Measurements from ENCODE around the gene HSD3B1.

- TF ChIP-seq, protein P1, sequence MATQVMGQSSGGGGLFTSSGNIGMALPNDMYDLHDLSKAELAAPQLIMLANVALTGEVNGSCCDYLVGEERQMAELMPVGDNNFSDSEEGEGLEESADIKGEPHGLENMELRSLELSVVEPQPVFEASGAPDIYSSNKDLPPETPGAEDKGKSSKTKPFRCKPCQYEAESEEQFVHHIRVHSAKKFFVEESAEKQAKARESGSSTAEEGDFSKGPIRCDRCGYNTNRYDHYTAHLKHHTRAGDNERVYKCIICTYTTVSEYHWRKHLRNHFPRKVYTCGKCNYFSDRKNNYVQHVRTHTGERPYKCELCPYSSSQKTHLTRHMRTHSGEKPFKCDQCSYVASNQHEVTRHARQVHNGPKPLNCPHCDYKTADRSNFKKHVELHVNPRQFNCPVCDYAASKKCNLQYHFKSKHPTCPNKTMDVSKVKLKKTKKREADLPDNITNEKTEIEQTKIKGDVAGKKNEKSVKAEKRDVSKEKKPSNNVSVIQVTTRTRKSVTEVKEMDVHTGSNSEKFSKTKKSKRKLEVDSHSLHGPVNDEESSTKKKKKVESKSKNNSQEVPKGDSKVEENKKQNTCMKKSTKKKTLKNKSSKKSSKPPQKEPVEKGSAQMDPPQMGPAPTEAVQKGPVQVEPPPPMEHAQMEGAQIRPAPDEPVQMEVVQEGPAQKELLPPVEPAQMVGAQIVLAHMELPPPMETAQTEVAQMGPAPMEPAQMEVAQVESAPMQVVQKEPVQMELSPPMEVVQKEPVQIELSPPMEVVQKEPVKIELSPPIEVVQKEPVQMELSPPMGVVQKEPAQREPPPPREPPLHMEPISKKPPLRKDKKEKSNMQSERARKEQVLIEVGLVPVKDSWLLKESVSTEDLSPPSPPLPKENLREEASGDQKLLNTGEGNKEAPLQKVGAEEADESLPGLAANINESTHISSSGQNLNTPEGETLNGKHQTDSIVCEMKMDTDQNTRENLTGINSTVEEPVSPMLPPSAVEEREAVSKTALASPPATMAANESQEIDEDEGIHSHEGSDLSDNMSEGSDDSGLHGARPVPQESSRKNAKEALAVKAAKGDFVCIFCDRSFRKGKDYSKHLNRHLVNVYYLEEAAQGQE (IDR thresholded peaks at IDR 0.05; ENCODE audit: insufficient read depth in 1 of 2, low read depth in 2 of 2, low read length in 1 of 2) = no peak
- TF ChIP-seq CTCF (IDR thresholded peaks at IDR 0.05) (no peak), POLR2AphosphoS5 (IDR thresholded peaks at IDR 0.05; ENCODE audit: low read depth, low read length) (no peak)
These were observed 31.0 kb downstream of the HSD3B1 start for GRCh38 chr1:119537966-119538365.
